Duodenal mucosa (tissue), 2 donors: ENCODE results near the gene KISS1R.

Experiments used
- H3K27ac ChIP-seq: one replicate; pipeline ENCODE4 v1.7.0; 2013; ENCODE audit warnings: low read depth, low read length
- H3K27me3 ChIP-seq, 2 donors: one replicate each; pipeline ENCODE4 v1.7.0; 2013; ENCODE audit warnings: low read length in 2 of 2, control low read depth in 1 of 2; ENCODE audit not compliant: insufficient read depth in 2 of 2, control insufficient read depth in 1 of 2
- H3K36me3 ChIP-seq, 2 donors: one replicate each; pipeline ENCODE4 v1.7.0; 2013; ENCODE audit warnings: low read length in 2 of 2, control low read depth in 1 of 2; ENCODE audit not compliant: insufficient read depth in 2 of 2, control insufficient read depth in 1 of 2
- H3K4me1 ChIP-seq, 2 donors: one replicate each; pipeline ENCODE4 v1.7.0; 2013; ENCODE audit warnings: low read length in 2 of 2, control low read depth in 1 of 2; ENCODE audit not compliant: insufficient read depth in 2 of 2, control insufficient read depth in 1 of 2
- H3K4me3 ChIP-seq, 2 donors: one replicate each; pipeline ENCODE4 v1.7.0; 2013; ENCODE audit warnings: low read length in 2 of 2, low read depth in 1 of 2
- H3K9ac ChIP-seq, 2 donors: one replicate each; pipeline ENCODE4 v1.7.0; 2013; ENCODE audit warnings: low read length in 2 of 2, low read depth in 1 of 2
- H3K9me3 ChIP-seq, 2 donors: one replicate each; pipeline ENCODE4 v1.7.0; 2013; ENCODE audit warnings: low read length in 2 of 2, control low read depth in 1 of 2; ENCODE audit not compliant: control insufficient read depth in 1 of 2

Gene KISS1R

GRCh38 chr19:939922-940321 lies 22.8 kb downstream of the KISS1R start:
- Histone ChIP-seq H3K9ac (peak overlapping the region; percentile 25 to 43), H3K27ac (no peak overlapping the region), H3K36me3 (no peaks in the 10 kb centered on the region), H3K4me3 (peak overlapping the region in 1 of 2 donors; percentile 36), H3K9me3 (no peaks in the 10 kb centered on the region), H3K27me3 (no peaks in the 10 kb centered on the region), H3K4me1 (peaks cover 32 to 39% of the 10 kb centered on the region in 2 donors)

- Histone ChIP-seq H3K27ac (peak overlapping the region; percentile 62), H3K9ac (peak overlapping the region; percentile 25 to 43), H3K36me3 (no peaks in the 10 kb centered on the region), H3K9me3 (no peaks in the 10 kb centered on the region), H3K4me3 (peak overlapping the region; percentile 48 to 60), H3K4me1 (peaks cover 32 to 38% of the 10 kb centered on the region in 2 donors), H3K27me3 (no peaks in the 10 kb centered on the region)
Observed at GRCh38 chr19:940591-941291, 23.6 kb downstream of the KISS1R start.

- Histone ChIP-seq H3K27ac (peak overlapping the region; percentile 62), H3K9ac (peak overlapping the region in 1 of 2 donors; percentile 10), H3K9me3 (no peaks in the 10 kb centered on the region), H3K4me3 (peak overlapping the region; percentile 48 to 60), H3K4me1 (peaks cover 32 to 38% of the 10 kb centered on the region in 2 donors), H3K27me3 (no peaks in the 10 kb centered on the region), H3K36me3 (no peaks in the 10 kb centered on the region)
Observed at GRCh38 chr19:941292-942132, 24.4 kb downstream of the KISS1R start.

- Histone ChIP-seq H3K27me3 (no peaks in the 10 kb centered on the region), H3K4me3 (no peak overlapping the region), H3K4me1 (peaks cover 32 to 38% of the 10 kb centered on the region in 2 donors), H3K9me3 (no peaks in the 10 kb centered on the region), H3K9ac (no peak overlapping the region), H3K36me3 (no peaks in the 10 kb centered on the region), H3K27ac (no peak overlapping the region)
Observed at GRCh38 chr19:942133-942645, 25.1 kb downstream of the KISS1R start.

GRCh38 chr19:943551-944170 lies 26.5 kb downstream of the KISS1R start:
- Histone ChIP-seq H3K9me3 (no peaks in the 10 kb centered on the region), H3K27me3 (no peaks in the 10 kb centered on the region), H3K27ac (no peak overlapping the region), H3K36me3 (no peaks in the 10 kb centered on the region), H3K4me1 (peaks cover 32 to 38% of the 10 kb centered on the region in 2 donors), H3K9ac (no peak overlapping the region), H3K4me3 (no peak overlapping the region)

- H3K9me3 ChIP-seq, result no peaks in the 10 kb centered on the region
- H3K27ac ChIP-seq, result no peak overlapping the region
- no peaks in the 10 kb centered on the region for H3K27me3 ChIP-seq
- H3K4me3 ChIP-seq, result peak overlapping the region in 1 of 2 donors; percentile 21
- peaks cover 32 to 38% of the 10 kb centered on the region in 2 donors for H3K4me1 ChIP-seq
- H3K9ac ChIP-seq, result no peak overlapping the region
- H3K36me3 ChIP-seq, result no peaks in the 10 kb centered on the region
Observed at GRCh38 chr19:944171-944567, 27.0 kb downstream of the KISS1R start.

GRCh38 chr19:944663-945241 lies 27.6 kb downstream of the KISS1R start:
- Histone ChIP-seq H3K4me3 (peak overlapping the region in 1 of 2 donors; percentile 21), H3K9me3 (no peaks in the 10 kb centered on the region), H3K9ac (no peak overlapping the region), H3K27me3 (no peaks in the 10 kb centered on the region), H3K36me3 (no peaks in the 10 kb centered on the region), H3K4me1 (peaks cover 32 to 37% of the 10 kb centered on the region in 2 donors), H3K27ac (no peak overlapping the region)

GRCh38 chr19:945401-946252 lies 28.5 kb downstream of the KISS1R start:
- H3K27me3 ChIP-seq, result no peaks in the 10 kb centered on the region
- no peaks in the 10 kb centered on the region for H3K9me3 ChIP-seq
- H3K27ac ChIP-seq, result no peak overlapping the region
- H3K9ac ChIP-seq, result no peak overlapping the region
- no peak overlapping the region for H3K4me3 ChIP-seq
- H3K36me3 ChIP-seq, result no peaks in the 10 kb centered on the region
- H3K4me1 ChIP-seq, result peaks cover 25 to 29% of the 10 kb centered on the region in 2 donors

- no peak overlapping the region for H3K4me3 ChIP-seq
- H3K9ac ChIP-seq, result no peak overlapping the region
- peaks cover 15 to 24% of the 10 kb centered on the region in 2 donors for H3K4me1 ChIP-seq
- no peaks in the 10 kb centered on the region for H3K36me3 ChIP-seq
- no peaks in the 10 kb centered on the region for H3K9me3 ChIP-seq
- H3K27me3 ChIP-seq, result no peaks in the 10 kb centered on the region
- H3K27ac ChIP-seq, result peak overlapping the region; percentile 20
Observed at GRCh38 chr19:947090-947706, 30.1 kb downstream of the KISS1R start.
